WTC11 (cell line): ENCODE results near the gene KLHL14.

Source experiments
- CBFB ChIP-seq: sonication (generic); formaldehyde crosslinking; IDR thresholded peaks from 2 replicates; pipeline ENCODE4 v1.8.1; 2022; ENCODE audit warnings: mild to moderate bottlenecking, low read depth, missing genetic modification reagents
- CREM ChIP-seq: sonication (generic); formaldehyde crosslinking; IDR thresholded peaks from 2 replicates; pipeline ENCODE4 v1.8.1; 2022; ENCODE audit warnings: mild to moderate bottlenecking, missing genetic modification reagents, moderate library complexity
- CTCF ChIP-seq: fragments of 200-600 bp; IDR thresholded peaks from 2 replicates; pipeline ENCODE4 v1.8.0; 2022; ENCODE audit warnings: antibody characterized with exemption
- E2F1 ChIP-seq: sonication (generic); formaldehyde crosslinking; IDR thresholded peaks from 2 replicates; pipeline ENCODE4 v1.8.0; 2022; ENCODE audit warnings: mild to moderate bottlenecking, missing genetic modification reagents
- HMGXB4 ChIP-seq: sonication (generic); formaldehyde crosslinking; IDR thresholded peaks from 2 replicates; pipeline ENCODE4 v1.8.1; 2023; ENCODE audit warnings: mild to moderate bottlenecking, moderate library complexity, missing genetic modification reagents
- KAT7 ChIP-seq: sonication (generic); formaldehyde crosslinking; IDR thresholded peaks from 2 replicates; pipeline ENCODE4 v1.8.1; 2023; ENCODE audit warnings: missing genetic modification reagents, mild to moderate bottlenecking, borderline replicate concordance
- NR2C2 ChIP-seq: sonication (generic); formaldehyde crosslinking; IDR thresholded peaks from 2 replicates; pipeline ENCODE4 v1.8.0; 2022; ENCODE audit warnings: mild to moderate bottlenecking, missing genetic modification reagents
- NR3C1 ChIP-seq: sonication (generic); formaldehyde crosslinking; conservative IDR thresholded peaks from 2 replicates; pipeline ENCODE4 v1.8.1; 2023; ENCODE audit warnings: low read depth, mild to moderate bottlenecking, missing genetic modification reagents
- SMAD4 ChIP-seq: sonication (generic); formaldehyde crosslinking; IDR thresholded peaks from 2 replicates; pipeline ENCODE4 v1.8.0; 2022; ENCODE audit warnings: mild to moderate bottlenecking, missing genetic modification reagents
- TCF7 ChIP-seq: sonication (generic); formaldehyde crosslinking; IDR thresholded peaks from 2 replicates; pipeline ENCODE4 v1.8.0; 2022; ENCODE audit warnings: mild to moderate bottlenecking, low read depth, missing genetic modification reagents, moderate library complexity
- TEAD4 ChIP-seq: sonication (generic); formaldehyde crosslinking; IDR thresholded peaks from 2 replicates; pipeline ENCODE4 v1.8.0; 2022; ENCODE audit warnings: mild to moderate bottlenecking, missing genetic modification reagents
- TF ChIP-seq, protein P1 (sequence below): sonication (generic); formaldehyde crosslinking; IDR thresholded peaks from 2 replicates; pipeline ENCODE4 v1.8.1; 2023; ENCODE audit warnings: mild to moderate bottlenecking, missing genetic modification reagents, moderate library complexity

DNA sequence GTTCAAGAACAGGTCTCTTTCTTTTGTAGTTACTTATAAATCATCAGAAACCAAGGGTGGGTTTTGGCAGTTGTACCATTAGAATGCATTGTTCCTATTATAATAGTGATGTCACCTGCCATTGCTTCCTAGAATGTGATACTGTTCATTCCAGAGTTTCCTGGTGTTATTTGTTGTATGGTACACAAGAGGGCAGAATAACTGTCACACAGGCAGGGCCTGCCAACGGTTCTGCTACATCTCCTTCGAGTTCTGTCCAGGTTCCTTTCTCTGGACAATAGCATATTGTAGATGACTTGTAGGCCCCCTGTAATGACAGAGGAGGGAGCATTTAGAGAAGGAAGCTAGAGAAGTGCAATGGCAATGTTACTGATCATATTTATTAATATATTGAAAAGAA, 98.3 kb downstream of the KLHL14 start:
- TF ChIP-seq, protein P1, sequence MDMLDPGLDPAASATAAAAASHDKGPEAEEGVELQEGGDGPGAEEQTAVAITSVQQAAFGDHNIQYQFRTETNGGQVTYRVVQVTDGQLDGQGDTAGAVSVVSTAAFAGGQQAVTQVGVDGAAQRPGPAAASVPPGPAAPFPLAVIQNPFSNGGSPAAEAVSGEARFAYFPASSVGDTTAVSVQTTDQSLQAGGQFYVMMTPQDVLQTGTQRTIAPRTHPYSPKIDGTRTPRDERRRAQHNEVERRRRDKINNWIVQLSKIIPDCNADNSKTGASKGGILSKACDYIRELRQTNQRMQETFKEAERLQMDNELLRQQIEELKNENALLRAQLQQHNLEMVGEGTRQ: no peak
- TF ChIP-seq NR3C1 (CRISPR knock-in tag): no peak
- TF ChIP-seq NR2C2 (CRISPR knock-in tag): no peak
- 0 out of 2 replicates have a peak, but pooled peaks have one; percentile 18 for TF ChIP-seq CTCF
- no peak for TF ChIP-seq CREM (CRISPR knock-in tag)
- no peak for TF ChIP-seq KAT7
- TF ChIP-seq SMAD4 (CRISPR knock-in tag): no peak
- TF ChIP-seq TCF7 (CRISPR knock-in tag): no peak
- TF ChIP-seq CBFB (CRISPR knock-in tag): no peak
- TF ChIP-seq HMGXB4: no peak
- TF ChIP-seq E2F1 (CRISPR knock-in tag): no peak
- TF ChIP-seq TEAD4 (CRISPR knock-in tag): no peak
